Measurements from ENCODE around the gene SLC37A4.

Gene SLC37A4

DNA sequence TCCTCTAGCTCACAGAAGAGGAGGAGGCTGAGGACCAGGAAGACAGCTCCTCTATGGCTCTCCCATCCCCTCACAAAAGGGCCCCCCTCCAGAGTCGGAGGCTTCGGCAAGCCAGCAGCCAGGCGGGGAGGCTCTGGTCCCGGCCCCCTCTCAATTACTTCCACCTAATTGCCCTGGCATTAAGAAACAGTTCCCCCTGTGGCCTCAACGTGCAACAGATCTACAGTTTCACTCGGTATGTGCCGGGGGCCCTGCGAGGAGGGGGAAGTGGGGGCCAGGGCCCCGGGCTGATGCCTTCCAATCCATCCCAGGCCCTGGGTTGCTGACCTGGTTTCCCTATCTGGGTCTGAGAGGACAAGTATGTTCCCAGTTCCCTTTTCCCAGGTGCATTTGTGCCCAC, 51.2 kb downstream of the SLC37A4 start:
- no peak for DNase-seq (ENCODE audit: low read depth in 2 of 3, low spot score in 2 of 3)

DNA sequence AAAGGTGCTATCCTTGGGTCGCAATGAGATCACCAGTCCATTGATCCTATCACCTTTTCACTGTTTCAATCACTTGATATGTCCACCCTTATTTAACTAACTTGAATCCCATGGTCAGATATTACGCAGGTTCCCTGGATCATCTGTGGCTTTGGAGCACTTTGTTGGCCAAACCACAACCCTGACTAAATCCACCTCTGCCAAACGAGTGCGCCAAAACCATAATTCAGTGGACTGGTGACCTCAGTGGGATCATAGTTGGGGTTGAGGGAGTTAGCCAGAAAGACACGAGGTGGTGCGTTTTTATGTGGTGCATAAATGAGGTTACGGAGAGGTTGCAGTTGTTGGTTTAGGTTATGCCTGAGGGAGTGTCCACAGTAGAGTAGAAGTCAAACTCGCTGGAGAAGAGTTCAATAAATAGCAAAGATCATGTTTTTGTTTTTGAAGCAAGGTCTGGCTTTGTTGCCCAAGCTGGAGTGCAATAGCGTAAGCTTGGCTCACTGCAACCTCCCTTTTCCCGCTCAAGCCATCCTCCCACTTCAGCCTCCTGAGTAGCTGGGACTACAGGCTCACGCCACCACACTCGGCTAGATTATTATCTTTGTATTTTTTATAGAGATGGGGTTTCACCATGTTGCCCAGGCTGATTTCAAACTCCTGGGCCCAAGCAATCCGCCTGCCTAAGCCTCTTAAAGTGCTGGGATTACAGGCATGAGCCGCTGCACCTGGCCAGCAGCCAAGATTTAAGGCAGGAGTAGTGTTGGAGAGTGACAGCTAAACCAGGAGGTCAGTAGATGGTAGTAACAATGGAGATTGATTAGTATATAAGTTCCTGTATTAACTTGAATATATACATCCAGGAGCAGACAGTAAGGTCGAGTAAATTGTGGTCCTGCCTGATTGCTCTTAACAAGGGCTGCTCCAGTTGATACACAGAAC, 54.6 kb downstream of the SLC37A4 start:
- no peak for DNase-seq (ENCODE audit: low read depth in 2 of 3, low spot score in 2 of 3)

All from activated CD8-positive, alpha-beta memory T cell treated with anti-CD3 and anti-CD28 coated beads for 48 hours (primary cell).